ENCODE measurements around the gene NUDT14. TPM values are rescaled to one million over a fixed set of nuclear protein-coding genes. Genes with fewer than 3 reads are reported as not detected.

NUDT14 gene
- total and polyA plus RNA-seq, 2 experiments from 2014 or later = 14.8 to 38.4 TPM

DNA sequence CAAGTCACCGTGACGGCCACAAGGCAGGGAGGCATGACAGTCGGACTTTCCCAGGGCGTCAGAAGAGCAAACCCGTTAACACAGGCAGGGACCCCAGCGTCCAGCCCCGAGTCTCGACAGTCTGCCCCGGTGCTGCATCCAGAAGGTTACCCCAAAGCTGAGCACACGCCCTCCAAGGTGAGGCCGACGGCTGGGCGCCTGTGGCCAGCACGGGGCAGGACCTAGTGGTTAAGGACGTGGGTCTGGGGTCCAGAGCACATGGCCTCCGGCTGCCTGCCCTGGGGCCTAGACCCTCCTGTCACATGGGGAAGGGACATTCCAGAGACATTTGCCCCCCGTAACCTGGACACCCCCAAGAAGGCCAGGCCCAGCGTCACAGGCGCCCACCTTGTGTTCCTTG is 37.5 kb upstream of the NUDT14 start:
- H3K27me3 Mint-ChIP-seq (ENCODE audit: insufficient read depth, low read depth, poor library complexity) = peaks cover 10% of the 10 kb centered on the region

More for the DNA sequence above, 37.5 kb upstream of the NUDT14 start:
- no peak for ATAC-seq
- Histone ChIP-seq H3K9me2 (ENCODE audit: insufficient read depth) (no peaks in the 10 kb centered on the region), H4K20me1 (replicated peaks; ENCODE audit: insufficient read depth) (no peaks in the 10 kb centered on the region), H3K4me3 (no peak overlapping the region), H3K4me2 (no peak overlapping the region), H3K27ac (ENCODE audit: low read depth) (no peak overlapping the region), H3K79me2 (replicated peaks; ENCODE audit: insufficient read depth) (no peaks in the 10 kb centered on the region), H3K27me3 (ENCODE audit: insufficient read depth) (no peaks in the 10 kb centered on the region), H3K36me3 (ENCODE audit: insufficient read depth) (no peaks in the 10 kb centered on the region), H3F3A (replicated peaks; ENCODE audit: low read depth) (no peaks in the 10 kb centered on the region), H2AFZ (no peak overlapping the region), H3K4me1 (ENCODE audit: insufficient read depth) (no peaks in the 10 kb centered on the region)
- no peak overlapping the region for H3K4me3 Mint-ChIP-seq
- H3K27ac Mint-ChIP-seq = no peak overlapping the region
- no peaks in the 10 kb centered on the region; the same call in 2 of the 3 replicates for H3K9me3 Mint-ChIP-seq
- TF ChIP-seq JUNB (IDR thresholded peaks at IDR 0.05; ENCODE audit: unreplicated experiment) = no peak
- TF ChIP-seq, protein P1, sequence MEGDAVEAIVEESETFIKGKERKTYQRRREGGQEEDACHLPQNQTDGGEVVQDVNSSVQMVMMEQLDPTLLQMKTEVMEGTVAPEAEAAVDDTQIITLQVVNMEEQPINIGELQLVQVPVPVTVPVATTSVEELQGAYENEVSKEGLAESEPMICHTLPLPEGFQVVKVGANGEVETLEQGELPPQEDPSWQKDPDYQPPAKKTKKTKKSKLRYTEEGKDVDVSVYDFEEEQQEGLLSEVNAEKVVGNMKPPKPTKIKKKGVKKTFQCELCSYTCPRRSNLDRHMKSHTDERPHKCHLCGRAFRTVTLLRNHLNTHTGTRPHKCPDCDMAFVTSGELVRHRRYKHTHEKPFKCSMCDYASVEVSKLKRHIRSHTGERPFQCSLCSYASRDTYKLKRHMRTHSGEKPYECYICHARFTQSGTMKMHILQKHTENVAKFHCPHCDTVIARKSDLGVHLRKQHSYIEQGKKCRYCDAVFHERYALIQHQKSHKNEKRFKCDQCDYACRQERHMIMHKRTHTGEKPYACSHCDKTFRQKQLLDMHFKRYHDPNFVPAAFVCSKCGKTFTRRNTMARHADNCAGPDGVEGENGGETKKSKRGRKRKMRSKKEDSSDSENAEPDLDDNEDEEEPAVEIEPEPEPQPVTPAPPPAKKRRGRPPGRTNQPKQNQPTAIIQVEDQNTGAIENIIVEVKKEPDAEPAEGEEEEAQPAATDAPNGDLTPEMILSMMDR (conservative IDR thresholded peaks at IDR 0.05; ENCODE audit: low read depth in 2 of 2) = no peak
- no peak for TF ChIP-seq EZH2phosphoT487 (IDR thresholded peaks at IDR 0.05; ENCODE audit: unreplicated experiment)
- TF ChIP-seq, protein P2, sequence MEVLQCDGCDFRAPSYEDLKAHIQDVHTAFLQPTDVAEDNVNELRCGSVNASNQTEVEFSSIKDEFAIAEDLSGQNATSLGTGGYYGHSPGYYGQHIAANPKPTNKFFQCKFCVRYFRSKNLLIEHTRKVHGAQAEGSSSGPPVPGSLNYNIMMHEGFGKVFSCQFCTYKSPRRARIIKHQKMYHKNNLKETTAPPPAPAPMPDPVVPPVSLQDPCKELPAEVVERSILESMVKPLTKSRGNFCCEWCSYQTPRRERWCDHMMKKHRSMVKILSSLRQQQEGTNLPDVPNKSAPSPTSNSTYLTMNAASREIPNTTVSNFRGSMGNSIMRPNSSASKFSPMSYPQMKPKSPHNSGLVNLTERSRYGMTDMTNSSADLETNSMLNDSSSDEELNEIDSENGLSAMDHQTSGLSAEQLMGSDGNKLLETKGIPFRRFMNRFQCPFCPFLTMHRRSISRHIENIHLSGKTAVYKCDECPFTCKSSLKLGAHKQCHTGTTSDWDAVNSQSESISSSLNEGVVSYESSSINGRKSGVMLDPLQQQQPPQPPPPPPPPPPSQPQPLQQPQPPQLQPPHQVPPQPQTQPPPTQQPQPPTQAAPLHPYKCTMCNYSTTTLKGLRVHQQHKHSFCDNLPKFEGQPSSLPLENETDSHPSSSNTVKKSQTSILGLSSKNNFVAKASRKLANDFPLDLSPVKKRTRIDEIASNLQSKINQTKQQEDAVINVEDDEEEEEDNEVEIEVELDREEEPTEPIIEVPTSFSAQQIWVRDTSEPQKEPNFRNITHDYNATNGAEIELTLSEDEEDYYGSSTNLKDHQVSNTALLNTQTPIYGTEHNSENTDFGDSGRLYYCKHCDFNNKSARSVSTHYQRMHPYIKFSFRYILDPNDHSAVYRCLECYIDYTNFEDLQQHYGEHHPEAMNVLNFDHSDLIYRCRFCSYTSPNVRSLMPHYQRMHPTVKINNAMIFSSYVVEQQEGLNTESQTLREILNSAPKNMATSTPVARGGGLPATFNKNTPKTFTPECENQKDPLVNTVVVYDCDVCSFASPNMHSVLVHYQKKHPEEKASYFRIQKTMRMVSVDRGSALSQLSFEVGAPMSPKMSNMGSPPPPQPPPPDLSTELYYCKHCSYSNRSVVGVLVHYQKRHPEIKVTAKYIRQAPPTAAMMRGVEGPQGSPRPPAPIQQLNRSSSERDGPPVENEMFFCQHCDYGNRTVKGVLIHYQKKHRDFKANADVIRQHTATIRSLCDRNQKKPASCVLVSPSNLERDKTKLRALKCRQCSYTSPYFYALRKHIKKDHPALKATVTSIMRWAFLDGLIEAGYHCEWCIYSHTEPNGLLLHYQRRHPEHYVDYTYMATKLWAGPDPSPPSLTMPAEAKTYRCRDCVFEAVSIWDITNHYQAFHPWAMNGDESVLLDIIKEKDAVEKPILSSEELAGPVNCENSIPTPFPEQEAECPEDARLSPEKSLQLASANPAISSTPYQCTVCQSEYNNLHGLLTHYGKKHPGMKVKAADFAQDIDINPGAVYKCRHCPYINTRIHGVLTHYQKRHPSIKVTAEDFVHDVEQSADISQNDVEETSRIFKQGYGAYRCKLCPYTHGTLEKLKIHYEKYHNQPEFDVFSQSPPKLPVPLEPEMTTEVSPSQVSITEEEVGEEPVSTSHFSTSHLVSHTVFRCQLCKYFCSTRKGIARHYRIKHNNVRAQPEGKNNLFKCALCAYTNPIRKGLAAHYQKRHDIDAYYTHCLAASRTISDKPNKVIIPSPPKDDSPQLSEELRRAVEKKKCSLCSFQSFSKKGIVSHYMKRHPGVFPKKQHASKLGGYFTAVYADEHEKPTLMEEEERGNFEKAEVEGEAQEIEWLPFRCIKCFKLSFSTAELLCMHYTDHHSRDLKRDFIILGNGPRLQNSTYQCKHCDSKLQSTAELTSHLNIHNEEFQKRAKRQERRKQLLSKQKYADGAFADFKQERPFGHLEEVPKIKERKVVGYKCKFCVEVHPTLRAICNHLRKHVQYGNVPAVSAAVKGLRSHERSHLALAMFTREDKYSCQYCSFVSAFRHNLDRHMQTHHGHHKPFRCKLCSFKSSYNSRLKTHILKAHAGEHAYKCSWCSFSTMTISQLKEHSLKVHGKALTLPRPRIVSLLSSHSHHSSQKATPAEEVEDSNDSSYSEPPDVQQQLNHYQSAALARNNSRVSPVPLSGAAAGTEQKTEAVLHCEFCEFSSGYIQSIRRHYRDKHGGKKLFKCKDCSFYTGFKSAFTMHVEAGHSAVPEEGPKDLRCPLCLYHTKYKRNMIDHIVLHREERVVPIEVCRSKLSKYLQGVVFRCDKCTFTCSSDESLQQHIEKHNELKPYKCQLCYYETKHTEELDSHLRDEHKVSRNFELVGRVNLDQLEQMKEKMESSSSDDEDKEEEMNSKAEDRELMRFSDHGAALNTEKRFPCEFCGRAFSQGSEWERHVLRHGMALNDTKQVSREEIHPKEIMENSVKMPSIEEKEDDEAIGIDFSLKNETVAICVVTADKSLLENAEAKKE (CRISPR knock-in tag; IDR thresholded peaks at IDR 0.05) = no peak
- no peak for TF ChIP-seq EZH2 (IDR thresholded peaks at IDR 0.05; ENCODE audit: low read depth, unreplicated experiment)
- no peak for TF ChIP-seq CREB1 (CRISPR knock-in tag; IDR thresholded peaks at IDR 0.05; ENCODE audit: low read depth)
- no peak for TF ChIP-seq STAT1 (IDR thresholded peaks at IDR 0.05; ENCODE audit: unreplicated experiment)
- TF ChIP-seq NANOG (IDR thresholded peaks at IDR 0.05; ENCODE audit: borderline replicate concordance) = no peak
- TF ChIP-seq ZNF114 (CRISPR knock-in tag; IDR thresholded peaks at IDR 0.05) = no peak
- TF ChIP-seq, protein P3, sequence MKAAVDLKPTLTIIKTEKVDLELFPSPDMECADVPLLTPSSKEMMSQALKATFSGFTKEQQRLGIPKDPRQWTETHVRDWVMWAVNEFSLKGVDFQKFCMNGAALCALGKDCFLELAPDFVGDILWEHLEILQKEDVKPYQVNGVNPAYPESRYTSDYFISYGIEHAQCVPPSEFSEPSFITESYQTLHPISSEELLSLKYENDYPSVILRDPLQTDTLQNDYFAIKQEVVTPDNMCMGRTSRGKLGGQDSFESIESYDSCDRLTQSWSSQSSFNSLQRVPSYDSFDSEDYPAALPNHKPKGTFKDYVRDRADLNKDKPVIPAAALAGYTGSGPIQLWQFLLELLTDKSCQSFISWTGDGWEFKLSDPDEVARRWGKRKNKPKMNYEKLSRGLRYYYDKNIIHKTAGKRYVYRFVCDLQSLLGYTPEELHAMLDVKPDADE (IDR thresholded peaks at IDR 0.05) = no peak
- no peak for TF ChIP-seq ZNF331 (CRISPR knock-in tag; IDR thresholded peaks at IDR 0.05; ENCODE audit: low read depth)
- no peak for TF ChIP-seq POLR2AphosphoS5 (IDR thresholded peaks at IDR 0.05; ENCODE audit: low read depth)
- TF ChIP-seq, protein P4, sequence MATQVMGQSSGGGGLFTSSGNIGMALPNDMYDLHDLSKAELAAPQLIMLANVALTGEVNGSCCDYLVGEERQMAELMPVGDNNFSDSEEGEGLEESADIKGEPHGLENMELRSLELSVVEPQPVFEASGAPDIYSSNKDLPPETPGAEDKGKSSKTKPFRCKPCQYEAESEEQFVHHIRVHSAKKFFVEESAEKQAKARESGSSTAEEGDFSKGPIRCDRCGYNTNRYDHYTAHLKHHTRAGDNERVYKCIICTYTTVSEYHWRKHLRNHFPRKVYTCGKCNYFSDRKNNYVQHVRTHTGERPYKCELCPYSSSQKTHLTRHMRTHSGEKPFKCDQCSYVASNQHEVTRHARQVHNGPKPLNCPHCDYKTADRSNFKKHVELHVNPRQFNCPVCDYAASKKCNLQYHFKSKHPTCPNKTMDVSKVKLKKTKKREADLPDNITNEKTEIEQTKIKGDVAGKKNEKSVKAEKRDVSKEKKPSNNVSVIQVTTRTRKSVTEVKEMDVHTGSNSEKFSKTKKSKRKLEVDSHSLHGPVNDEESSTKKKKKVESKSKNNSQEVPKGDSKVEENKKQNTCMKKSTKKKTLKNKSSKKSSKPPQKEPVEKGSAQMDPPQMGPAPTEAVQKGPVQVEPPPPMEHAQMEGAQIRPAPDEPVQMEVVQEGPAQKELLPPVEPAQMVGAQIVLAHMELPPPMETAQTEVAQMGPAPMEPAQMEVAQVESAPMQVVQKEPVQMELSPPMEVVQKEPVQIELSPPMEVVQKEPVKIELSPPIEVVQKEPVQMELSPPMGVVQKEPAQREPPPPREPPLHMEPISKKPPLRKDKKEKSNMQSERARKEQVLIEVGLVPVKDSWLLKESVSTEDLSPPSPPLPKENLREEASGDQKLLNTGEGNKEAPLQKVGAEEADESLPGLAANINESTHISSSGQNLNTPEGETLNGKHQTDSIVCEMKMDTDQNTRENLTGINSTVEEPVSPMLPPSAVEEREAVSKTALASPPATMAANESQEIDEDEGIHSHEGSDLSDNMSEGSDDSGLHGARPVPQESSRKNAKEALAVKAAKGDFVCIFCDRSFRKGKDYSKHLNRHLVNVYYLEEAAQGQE (IDR thresholded peaks at IDR 0.05; ENCODE audit: unreplicated experiment) = no peak
- H3K36me3 Mint-ChIP-seq (ENCODE audit: low read depth) = peaks cover 8% of the 10 kb centered on the region; the same call in 2 of the 3 replicates
- no peak for DNase-seq (ENCODE audit: low spot score)
- no peaks in the 10 kb centered on the region for H3K4me1 Mint-ChIP-seq
